Measurements from ENCODE around the gene CRHR1.
"Not testable (repeated sequence)": the region's sequence is repeated elsewhere in the genome, so short reads cannot be mapped to it uniquely, and the experiment has no call there.

Gene CRHR1

GRCh38 chr17:45851464-45851863 lies 67.3 kb downstream of the CRHR1 start:
- no peak overlapping the region for H3K27ac ChIP-seq
- TF ChIP-seq CTCF (conservative IDR thresholded peaks at IDR 0.05) (no peak), ZFX (IDR thresholded peaks at IDR 0.05) (no peak)

GRCh38 chr17:45851873-45852272 lies 67.8 kb downstream of the CRHR1 start:
- no peak for TF ChIP-seq CTCF (conservative IDR thresholded peaks at IDR 0.05)
- TF ChIP-seq ZFX (IDR thresholded peaks at IDR 0.05) = no peak
- no peak overlapping the region for H3K27ac ChIP-seq

- peak; percentile 94 for TF ChIP-seq CTCF (conservative IDR thresholded peaks at IDR 0.05)
- TF ChIP-seq ZFX (IDR thresholded peaks at IDR 0.05) = no peak
- H3K27ac ChIP-seq = no peak overlapping the region
Measured at GRCh38 chr17:45852535-45853297, 68.6 kb downstream of the CRHR1 start.

- no peak for TF ChIP-seq CTCF (conservative IDR thresholded peaks at IDR 0.05)
- no peak for TF ChIP-seq ZFX (IDR thresholded peaks at IDR 0.05)
- no peak overlapping the region for H3K27ac ChIP-seq
Measured at GRCh38 chr17:45854209-45854608, 70.1 kb downstream of the CRHR1 start.

- no peak overlapping the region for H3K27ac ChIP-seq
- TF ChIP-seq ZFX (IDR thresholded peaks at IDR 0.05) (no peak), CTCF (conservative IDR thresholded peaks at IDR 0.05) (no peak)
Measured at GRCh38 chr17:45855691-45856336, 71.7 kb downstream of the CRHR1 start.

GRCh38 chr17:45857977-45858708 lies 74.0 kb downstream of the CRHR1 start:
- H3K27ac ChIP-seq = no peak overlapping the region
- TF ChIP-seq CTCF (conservative IDR thresholded peaks at IDR 0.05) (no peak), ZFX (IDR thresholded peaks at IDR 0.05) (no peak)

GRCh38 chr17:45861165-45861564 lies 77.0 kb downstream of the CRHR1 start:
- no peak for TF ChIP-seq ZFX (IDR thresholded peaks at IDR 0.05)
- TF ChIP-seq CTCF (conservative IDR thresholded peaks at IDR 0.05) = no peak

GRCh38 chr17:45862127-45862526 lies 78.0 kb downstream of the CRHR1 start:
- not testable (repeated sequence) for H3K27ac ChIP-seq

More at GRCh38 chr17:45861165-45861564, 77.0 kb downstream of the CRHR1 start:
- H3K27ac ChIP-seq = no peak overlapping the region

Measured in C4-2B (cell line).